GM21360 (cell line): ENCODE results near the gene SLC6A6.

ENCODE experiments used
- ATAC-seq: cut with Tn5 transposase; IDR thresholded peaks from one replicate; pipeline ENCODE4 v1.9.1; 2021; ENCODE audit warnings: mild to moderate bottlenecking, moderate library complexity; ENCODE audit not compliant: unreplicated experiment

Gene SLC6A6

GRCh38 chr3:14464521-14464920, 62.1 kb downstream of the SLC6A6 start:
- no peak for ATAC-seq

DNA sequence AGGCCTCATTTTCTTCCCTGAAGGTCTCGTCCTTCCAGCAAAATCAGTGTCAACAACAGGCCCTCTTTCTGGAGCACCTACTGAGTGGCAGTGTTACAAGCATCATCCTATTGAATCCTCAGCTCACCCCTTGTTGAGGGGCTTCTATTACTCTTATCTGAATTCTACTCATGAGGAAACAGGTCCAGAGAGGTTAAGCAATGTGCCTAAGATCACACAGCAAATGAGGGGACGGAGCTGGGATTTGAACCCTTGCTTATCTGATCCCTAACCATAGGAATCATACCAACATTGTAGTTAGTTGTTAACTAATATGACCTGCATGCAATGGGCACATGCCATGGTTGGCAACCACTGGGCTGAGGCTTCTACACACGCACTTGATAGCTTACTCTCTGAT, 63.0 kb downstream of the SLC6A6 start:
- no peak for ATAC-seq

DNA sequence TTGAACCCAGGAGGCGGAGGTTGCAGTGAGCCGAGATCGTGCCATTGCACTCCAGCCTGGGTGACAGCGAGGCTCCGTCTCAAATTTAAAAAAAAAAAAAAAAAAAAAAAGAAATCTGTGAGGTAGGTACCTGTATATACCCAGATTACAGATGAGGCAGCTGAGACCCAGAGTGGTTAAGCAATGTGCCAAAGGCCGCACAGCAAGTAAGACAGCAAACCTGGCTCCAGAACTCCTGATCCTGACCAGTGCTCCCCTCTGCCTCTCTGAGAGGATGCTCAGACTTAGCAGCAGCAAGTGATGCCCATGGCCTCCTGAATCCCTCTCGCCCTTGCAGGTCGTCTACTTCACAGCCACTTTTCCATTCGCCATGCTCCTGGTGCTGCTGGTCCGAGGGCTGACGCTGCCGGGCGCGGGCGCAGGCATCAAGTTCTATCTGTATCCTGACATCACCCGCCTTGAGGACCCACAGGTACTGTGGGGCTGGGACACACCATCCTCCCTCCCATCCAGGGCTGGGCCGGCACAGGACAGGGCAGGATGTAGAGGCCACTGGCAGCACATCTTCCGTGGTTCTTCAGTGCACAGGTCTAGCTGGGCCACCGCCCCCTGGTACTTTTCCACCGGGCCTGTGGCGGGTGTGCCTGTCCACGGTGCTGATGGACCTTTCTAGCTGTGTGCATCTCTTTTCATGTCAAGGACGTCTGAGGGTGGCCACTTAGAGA, 63.9 kb downstream of the SLC6A6 start:
- ATAC-seq: no peak

GRCh38 chr3:14467814-14468620, 65.6 kb downstream of the SLC6A6 start:
- ATAC-seq: no peak

DNA sequence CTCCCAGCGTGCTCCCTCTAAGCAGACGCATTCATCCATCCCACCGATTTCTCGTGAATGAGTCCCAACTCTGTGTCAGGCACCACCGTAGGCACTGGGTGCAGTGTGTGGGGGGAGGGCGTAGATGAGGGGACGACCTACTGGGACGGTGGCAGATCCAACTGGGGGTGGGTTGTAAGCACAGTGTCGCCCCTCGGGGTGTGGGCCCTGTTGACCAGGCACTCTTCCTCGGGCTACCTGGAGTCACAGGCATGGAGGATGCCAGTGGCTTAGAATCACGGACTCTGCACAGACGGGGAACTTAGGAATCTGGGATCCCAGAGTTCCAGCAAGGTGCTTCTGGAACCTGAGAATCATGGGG, 66.2 kb downstream of the SLC6A6 start:
- ATAC-seq: no peak

DNA sequence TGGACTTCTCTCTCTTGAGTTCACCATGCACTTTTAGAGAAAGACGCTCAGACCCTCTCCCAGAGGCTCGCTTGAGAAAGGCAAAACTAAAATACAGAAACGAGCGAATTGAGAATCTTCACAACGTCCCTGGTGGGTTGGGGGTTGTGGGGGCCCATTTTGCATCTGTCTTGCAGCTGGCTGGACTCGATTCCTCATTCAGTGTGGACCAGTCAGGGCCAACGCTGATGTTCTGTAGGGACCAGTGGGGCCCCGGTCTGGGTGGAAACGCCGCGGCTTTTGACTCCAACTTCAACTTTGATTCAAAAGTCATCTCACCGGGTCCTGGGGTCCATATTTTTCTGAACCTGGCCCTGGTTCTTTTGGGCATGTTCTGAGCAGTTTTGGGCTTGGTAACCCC, 68.1 kb downstream of the SLC6A6 start:
- no peak for ATAC-seq

DNA sequence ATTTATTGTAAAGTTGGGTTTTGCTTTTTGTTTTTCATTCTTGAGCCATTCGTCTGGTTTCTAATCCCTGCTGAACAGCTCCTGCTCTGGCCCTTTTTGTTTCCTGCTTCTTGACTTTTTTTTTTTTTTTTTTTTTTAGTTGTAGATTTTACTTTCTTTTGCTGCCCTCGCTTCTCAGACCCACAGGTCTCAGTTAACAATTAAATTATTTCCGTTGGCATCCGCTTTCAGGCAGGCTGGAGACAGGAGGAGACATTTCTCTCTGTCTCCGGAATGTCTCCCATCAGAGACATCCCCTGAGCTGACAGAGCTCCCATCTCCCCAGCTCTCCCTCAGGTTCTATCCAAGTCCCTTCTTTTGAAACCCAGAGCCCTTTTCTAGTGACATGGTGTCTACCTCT, 68.6 kb downstream of the SLC6A6 start:
- ATAC-seq: no peak

GRCh38 chr3:14471690-14472089, 69.3 kb downstream of the SLC6A6 start:
- no peak for ATAC-seq

GRCh38 chr3:14472471-14473351, 70.3 kb downstream of the SLC6A6 start:
- no peak for ATAC-seq

DNA sequence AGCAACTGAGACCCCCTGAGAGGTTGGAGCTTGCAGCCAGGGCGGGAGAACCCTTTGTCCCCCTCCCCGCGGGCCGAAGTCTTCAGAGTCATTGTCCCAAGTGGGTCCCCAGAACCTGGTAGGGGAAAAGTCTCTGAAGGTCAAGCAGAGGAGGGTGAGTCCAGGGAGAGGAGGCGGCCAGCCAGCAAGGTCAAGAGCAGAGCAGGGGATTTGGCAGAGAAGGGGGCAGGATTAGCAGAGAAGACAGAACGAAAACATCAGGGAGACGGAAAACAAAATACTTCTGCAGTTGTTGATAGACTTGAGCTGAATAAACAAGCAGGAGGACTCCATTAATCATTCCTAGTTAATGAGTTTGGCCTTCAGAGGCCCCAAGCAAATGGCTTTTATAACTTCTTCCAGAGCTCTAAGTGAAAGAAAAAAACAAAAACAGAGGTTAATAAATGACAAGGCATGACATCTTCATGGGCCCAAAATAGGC, 71.0 kb downstream of the SLC6A6 start:
- no peak for ATAC-seq

DNA sequence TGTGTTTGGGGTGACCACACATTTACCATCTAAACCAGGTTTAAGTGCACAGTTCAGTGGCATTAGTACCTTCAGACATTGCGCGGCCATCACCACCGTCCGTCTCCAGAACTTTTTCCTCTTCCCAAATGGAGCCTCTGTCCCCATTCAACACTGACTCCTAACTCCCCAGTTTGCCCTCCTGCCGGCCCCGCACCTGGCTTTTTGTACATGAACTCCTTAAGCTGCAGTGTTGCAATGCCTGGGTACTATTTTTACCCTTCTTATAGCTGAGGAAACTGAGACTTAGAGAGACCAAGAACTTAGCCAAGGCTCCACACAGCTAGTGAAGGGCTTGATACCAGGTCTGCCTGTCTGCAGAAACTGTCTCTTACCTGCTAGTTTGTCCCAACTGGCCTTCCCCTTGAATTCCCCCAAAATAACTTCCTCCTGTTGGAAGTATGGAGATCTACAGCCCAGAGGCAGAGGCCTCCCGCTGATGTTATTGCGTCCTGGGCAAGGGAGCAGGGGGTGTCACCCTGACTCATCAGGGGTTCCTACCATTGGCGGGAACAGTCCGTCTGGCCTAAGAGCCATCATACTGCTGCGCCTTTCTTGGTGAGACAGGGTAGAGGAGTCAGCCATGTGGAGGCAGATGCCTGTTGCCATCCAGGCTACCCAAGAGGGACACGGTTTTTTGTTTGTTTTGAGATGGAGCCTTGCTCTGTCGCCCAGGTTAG, 72.1 kb downstream of the SLC6A6 start:
- ATAC-seq: no peak

DNA sequence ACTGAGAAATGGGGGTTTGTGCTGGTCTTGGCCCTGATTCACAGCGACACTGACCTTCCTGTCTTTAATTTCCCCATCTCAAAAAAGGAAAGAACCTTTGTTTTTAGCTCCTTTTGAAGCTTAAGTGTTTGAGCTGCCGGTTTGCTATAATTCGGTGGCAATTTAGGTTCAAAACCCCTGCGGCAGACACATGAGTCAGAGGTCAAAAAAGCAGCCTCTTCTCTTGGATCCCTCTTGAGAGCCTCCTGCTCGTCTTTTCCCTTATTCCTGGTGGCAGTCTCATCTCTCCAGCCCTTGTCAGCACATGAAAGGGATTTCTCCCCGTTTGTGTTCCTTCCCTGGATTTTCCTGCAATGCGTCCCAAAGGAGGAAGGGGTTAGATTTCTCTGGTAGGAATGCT, 73.2 kb downstream of the SLC6A6 start:
- no peak for ATAC-seq

GRCh38 chr3:14476583-14477265, 74.3 kb downstream of the SLC6A6 start:
- ATAC-seq: no peak

DNA sequence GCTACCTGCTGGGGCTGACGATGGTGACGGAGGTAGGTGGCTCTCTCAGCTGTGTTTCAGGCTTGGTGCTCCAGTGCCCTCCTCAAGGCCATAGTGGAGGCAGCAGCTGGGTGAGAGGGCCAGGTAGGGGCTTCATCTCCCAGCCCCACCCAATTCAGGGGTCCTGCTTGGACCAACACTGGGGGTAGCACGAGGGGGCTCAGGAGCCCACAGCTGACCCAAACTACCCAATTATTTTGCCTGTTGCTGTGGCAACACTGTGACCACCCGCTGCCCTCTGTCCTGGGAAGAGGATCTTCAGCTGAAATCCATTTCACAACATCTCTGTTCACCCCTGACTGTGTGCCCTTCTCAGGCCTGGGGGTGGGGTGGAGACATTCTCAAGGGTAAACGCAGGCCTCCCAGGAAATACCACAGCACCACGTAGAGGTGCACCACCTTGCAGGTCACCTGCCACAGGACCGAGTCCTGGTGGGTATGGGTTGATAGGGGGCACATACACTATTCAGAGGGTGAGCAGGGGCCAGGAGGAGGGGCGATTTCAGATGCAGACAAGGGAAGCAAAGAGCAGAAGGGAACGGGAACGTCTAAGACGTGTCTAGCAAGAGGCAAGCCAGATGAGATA, 75.0 kb downstream of the SLC6A6 start:
- no peak for ATAC-seq

DNA sequence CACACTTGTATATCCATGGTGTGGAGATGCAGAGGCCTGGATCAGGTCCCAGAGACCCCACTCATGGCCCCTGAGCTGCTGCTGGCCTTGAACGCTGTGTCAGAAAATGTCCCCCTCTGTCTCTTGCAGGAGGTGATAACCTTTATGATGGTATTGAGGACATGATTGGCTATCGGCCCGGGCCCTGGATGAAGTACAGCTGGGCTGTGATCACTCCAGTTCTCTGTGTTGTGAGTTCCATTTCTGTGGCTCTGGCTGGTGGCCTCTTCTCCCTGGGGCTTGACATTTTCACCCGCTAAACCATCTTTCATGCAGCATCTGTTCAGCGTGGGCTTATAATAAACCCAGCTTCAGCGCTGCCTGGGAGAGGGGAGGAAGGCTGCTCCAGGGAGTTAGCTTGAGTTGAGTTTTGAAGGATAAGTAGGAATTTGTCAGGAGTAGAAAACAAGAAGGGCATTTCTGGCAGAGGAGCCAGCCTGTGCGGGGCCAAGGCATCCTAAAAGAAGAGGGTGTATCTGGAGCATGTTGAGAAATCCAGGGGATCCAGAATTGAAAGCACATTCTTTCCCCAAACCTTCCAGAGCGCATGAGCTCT, 76.6 kb downstream of the SLC6A6 start:
- no peak for ATAC-seq

DNA sequence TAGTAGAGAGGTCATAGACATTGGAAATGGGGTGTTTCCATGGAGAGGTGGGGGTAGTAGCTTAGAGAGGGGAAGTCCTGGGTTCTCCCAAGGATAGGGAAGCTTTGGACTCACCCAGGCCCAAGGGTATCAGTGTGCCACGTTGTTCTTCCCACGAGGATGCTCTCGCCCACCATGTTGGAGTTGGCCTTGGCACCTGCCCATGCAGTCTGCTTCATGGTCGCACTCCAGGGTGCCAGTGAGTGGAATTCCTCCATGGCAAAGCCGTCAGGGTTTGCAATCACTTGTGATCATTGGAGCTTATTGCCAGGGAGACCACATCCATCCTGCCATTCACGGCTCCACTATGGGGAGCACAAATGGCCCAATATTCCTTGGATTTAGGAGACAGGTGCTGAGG, 77.2 kb downstream of the SLC6A6 start:
- no peak for ATAC-seq

GRCh38 chr3:14480207-14481017, 78.0 kb downstream of the SLC6A6 start:
- no peak for ATAC-seq

- ATAC-seq: no peak
These were observed 78.7 kb downstream of the SLC6A6 start for GRCh38 chr3:14481018-14481645.
